GM18511 (cell line): Measurements from ENCODE around the gene BEND3.

ENCODE experiments used
- ATAC-seq: cut with Tn5 transposase; IDR thresholded peaks from one replicate; pipeline ENCODE4 v1.9.1; 2021; ENCODE audit warnings: mild to moderate bottlenecking, moderate library complexity; ENCODE audit not compliant: unreplicated experiment

The BEND3 gene

GRCh38 chr6:107083921-107084320 lies 31.4 kb downstream of the BEND3 start:
- no peak for ATAC-seq

GRCh38 chr6:107083047-107083768 lies 32.1 kb downstream of the BEND3 start:
- ATAC-seq = peak; percentile 97

GRCh38 chr6:107082045-107082444 lies 33.3 kb downstream of the BEND3 start:
- ATAC-seq = no peak

- no peak for ATAC-seq
These were observed 35.3 kb downstream of the BEND3 start for GRCh38 chr6:107080036-107080435.

DNA sequence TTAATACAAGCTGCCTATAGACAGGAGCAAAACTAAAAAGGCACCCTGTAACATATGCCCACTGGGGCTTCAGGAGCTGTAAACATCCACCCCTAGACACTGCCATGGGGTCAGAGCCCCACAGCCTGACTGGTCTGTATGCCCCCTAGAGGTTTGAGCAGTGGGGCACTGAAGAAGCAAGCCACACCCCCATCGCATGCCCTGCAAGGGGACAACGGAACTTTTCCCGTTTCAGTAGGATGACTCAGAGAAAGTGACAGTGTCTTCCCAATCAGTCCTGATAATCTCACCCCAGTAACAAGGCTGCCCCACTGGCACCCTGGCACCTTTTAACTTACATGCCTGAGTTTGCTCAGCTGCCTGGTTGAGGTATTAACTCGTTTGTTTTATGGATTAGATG lies 35.9 kb downstream of the BEND3 start:
- ATAC-seq = no peak

GRCh38 chr6:107077710-107078109 lies 37.6 kb downstream of the BEND3 start:
- ATAC-seq = no peak

- ATAC-seq = no peak
These were observed 39.3 kb downstream of the BEND3 start for GRCh38 chr6:107075951-107076381.

DNA sequence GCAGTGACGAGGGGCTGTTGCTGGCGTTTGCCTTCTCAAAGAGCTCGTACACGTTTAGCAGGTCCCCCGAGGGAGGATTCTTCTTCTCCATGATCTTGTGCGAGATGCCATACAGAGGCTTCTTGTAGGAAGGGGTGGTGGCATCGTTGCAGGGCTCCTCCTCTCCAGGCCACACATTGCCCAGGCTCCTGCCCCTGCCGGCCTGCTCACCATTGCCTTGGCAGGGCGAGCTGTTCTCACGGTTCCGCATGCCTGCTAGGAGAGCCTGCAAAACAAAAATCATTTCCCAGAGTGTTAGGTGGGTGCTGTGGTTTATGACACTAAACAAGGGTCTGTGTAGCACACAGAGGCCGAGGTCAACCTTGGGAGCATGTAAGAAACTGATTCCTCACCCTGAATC lies 44.6 kb downstream of the BEND3 start:
- no peak for ATAC-seq

- ATAC-seq = no peak
These were observed 45.4 kb downstream of the BEND3 start for GRCh38 chr6:107069631-107070548.

- no peak for ATAC-seq
These were observed 46.4 kb downstream of the BEND3 start for GRCh38 chr6:107068691-107069630.

DNA sequence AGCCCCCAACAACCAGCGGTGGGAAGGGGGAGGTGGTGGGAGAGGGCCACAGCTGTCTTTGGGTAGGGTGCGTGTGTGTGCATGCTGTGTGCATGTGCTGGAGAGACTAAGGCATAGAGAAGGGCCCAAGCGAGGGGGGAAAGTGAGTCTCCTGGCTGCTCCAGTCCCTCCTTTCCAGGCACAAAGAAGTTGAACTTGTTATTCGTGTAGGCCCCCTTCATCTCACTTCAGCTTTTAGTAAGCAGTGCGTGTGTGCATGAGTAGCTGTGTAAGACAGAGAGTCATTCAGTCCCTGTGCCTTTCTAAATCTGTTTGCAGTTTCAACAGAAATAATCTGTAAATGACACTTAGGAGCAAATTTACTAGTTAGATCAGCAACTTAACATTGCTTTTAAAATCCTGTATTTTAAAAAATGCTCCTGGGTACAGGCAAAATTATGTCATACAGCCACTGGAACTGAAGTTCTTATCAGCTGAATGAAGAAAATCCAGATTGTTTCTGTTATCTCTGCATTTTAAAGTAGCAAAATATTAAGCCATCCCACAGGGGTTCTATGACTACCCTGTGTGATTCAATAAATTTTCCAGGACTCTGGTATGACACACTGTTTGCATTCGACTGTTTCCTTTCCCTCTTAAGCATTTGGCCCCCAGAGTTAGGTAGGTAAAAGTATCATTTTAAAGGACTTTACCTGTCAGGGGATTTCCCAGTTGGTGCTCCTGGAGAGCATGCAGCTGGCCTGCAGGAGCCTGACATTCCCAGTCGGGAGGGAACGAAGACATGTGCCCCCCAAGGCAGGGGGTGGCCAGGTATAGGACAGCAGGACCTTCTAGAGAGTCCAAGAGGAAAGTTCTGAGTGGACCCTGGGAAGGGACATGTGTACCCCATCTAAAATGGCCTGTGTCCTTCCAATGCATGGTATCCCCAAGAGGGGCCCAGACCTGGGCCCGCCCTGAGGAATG lies 48.3 kb downstream of the BEND3 start:
- ATAC-seq = peak; percentile 60

GRCh38 chr6:107064579-107065065 lies 50.7 kb downstream of the BEND3 start:
- ATAC-seq = peak; percentile 51

DNA sequence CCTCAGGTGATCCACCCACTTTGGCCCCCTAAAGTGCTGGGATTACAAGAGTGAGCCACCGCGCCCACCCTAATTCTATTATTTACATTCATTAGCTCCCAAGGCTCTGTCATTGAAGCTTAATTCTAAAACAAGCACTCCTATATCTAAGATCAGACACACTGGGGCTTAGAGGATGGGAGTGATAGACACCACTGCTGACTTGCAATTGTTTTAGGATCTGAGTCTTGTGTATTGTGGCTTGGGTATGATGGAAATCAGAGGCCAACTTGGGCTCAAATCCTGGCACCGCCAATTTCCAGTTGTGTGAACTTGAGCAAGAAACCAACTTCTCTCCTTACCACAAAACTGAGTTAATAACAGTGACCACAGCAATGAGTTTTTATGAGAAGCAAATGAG lies 52.6 kb downstream of the BEND3 start:
- ATAC-seq = no peak

DNA sequence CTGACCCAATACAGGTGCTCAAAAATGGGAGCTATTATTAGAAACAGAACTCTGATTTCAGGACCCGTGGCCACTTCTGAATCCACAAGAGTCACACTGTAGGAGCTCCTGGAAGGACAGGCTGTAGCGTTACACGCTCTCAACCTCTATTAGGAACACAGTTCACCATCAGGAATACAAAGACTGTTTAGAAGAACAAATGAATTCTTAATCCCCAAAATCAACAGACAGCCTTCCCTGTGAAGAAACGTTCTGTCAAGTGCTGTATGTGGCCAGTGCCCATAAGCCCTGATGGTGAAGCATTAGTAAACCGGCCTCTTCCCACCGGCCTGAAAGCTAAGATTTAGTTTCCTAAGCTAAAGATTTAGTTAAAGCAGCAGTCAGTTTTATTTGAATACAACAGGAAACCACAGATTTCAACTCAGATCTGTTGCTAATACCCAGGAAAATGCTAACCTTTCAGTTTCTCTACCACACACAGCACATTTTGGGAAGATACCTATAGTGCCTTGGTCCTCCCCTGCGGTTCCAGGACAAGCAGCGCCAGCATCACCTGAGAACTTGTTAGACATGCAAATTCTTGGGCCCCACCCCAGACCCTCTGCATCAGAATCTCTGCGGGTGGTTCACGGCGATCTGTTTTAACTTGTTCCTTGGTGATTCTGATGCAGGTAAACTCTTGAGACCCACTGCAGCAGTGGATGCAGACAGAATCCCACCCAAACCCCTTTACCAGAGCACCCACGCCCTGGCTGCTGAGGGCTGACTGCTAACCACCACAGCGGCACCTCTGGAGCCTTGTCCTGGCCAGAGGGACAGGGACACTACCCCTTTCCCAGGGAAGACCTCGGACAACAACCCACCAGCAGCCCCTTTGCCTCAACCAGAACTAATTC lies 53.9 kb downstream of the BEND3 start:
- peak; percentile 68 for ATAC-seq

GRCh38 chr6:107060704-107061103 lies 54.6 kb downstream of the BEND3 start:
- no peak for ATAC-seq

GRCh38 chr6:107059606-107060005 lies 55.7 kb downstream of the BEND3 start:
- ATAC-seq = no peak

DNA sequence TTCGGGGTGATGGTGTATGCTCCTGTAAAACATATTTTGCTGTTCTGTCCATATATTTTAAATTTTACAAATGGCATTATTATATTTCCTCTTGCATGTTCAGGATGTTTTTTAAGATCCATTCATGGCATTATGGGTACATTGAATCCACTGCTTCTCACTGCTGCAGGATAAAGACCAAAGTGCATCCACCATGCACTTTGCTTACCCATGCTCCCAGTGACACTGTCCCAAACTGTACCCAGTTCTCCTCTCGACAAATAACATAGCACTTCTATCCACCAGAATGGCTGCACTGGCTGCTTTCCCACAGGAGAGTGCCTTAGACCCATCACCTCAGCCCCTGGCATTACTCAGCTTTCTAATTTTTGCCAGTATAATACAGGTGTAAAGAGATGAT lies 57.6 kb downstream of the BEND3 start:
- no peak for ATAC-seq

DNA sequence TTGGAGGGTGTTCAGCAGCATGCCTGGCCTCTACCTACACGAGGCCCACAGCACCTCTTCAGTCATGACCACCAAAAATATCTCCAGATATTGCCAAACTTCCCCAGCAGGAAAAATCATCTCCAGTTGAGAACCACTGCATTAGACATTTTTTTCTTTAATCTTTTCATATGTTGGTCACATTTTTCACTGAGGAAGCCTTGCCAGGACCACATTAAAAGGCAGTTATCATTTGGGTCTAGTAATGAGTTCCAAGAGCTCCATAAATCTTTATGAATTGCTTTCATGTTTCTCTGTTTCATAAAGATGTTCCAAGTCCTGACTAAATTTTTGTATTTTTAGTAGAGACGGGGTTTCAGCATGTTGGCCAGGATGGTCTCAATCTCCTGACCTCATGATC lies 58.5 kb downstream of the BEND3 start:
- ATAC-seq = no peak

DNA sequence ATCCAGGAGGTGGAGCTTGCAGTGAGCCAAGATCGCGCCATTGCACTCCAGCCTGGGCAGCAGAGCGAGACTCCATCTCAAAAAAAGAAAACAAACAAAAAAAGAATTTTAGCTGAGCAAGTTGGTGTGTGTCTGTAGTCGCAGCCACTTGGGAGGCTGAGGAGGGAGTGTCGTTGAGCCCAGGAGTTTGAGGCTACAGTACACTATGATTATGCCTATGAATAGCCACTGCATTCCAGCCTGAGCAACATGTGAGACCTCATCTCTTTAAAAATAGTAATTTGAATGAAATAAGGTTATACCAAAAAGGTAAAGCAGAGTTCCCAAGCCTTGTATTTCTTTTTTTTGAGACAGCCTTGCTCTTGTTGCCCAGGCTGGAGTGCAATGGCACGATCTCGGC lies 67.5 kb downstream of the BEND3 start:
- ATAC-seq = no peak
